ENCODE results near the gene NTRK2. TPM values are rescaled to one million over a fixed set of nuclear protein-coding genes. Genes with fewer than 3 reads are reported as not detected.

NTRK2 gene
- total RNA-seq, 1 experiment from 2014 or later, result 0.06 TPM

GRCh38 chr9:84754461-84754860 lies 84.9 kb downstream of the NTRK2 start:
- ChIA-PET POLR2A (ENCODE audit: low non-redundant PET) (no interaction called here), CTCF (no interaction called here)
- Histone ChIP-seq H3K4me1 (ENCODE audit: insufficient read depth, low read length, poor library complexity, severe bottlenecking) (no peaks in the 10 kb centered on the region), H3K27me3 (replicated peaks; ENCODE audit: insufficient read depth, low read depth, low read length, poor library complexity) (no peaks in the 10 kb centered on the region), H3K36me3 (ENCODE audit: insufficient read depth, low read length, poor library complexity, severe bottlenecking) (no peaks in the 10 kb centered on the region), H3K9me3 (ENCODE audit: low read depth, low read length, poor library complexity, severe bottlenecking) (no peaks in the 10 kb centered on the region), H3K27ac (ENCODE audit: low read depth, low read length, poor library complexity, severe bottlenecking) (no peak overlapping the region), H3K4me3 (ENCODE audit: low read depth, low read length, poor library complexity, severe bottlenecking) (no peak overlapping the region)
- DNase-seq (ENCODE audit: low spot score), result no peak
- no peak for TF ChIP-seq CTCF (conservative IDR thresholded peaks at IDR 0.05; ENCODE audit: low read depth, low read length)
- no peak for TF ChIP-seq EZH2 (IDR thresholded peaks at IDR 0.05; ENCODE audit: borderline replicate concordance, low read depth, low read length, poor library complexity, severe bottlenecking)
- no TSS peak for BruUV-seq (replicated peaks)
- intact Hi-C loops (cut with micrococcal nuclease; ENCODE audit: unreplicated experiment), result no loop called here

- intact Hi-C loops (cut with micrococcal nuclease; ENCODE audit: unreplicated experiment), result no loop called here
- CTCF ChIA-PET, result no interaction called here
Measured at GRCh38 chr9:84754881-84755280, 85.4 kb downstream of the NTRK2 start.

GRCh38 chr9:84755380-84755779 lies 85.9 kb downstream of the NTRK2 start:
- H3K36me3 ChIP-seq (ENCODE audit: insufficient read depth, low read length, poor library complexity, severe bottlenecking), result no peaks in the 10 kb centered on the region
- BruUV-seq (replicated peaks), result no TSS peak
- DNase-seq (ENCODE audit: low spot score), result no peak
- ChIA-PET CTCF (no interaction called here), POLR2A (ENCODE audit: low non-redundant PET) (no interaction called here)
- H3K9me3 ChIP-seq (ENCODE audit: low read depth, low read length, poor library complexity, severe bottlenecking), result no peaks in the 10 kb centered on the region
- no peak for TF ChIP-seq CTCF (conservative IDR thresholded peaks at IDR 0.05; ENCODE audit: low read depth, low read length)
- no peak for TF ChIP-seq EZH2 (IDR thresholded peaks at IDR 0.05; ENCODE audit: borderline replicate concordance, low read depth, low read length, poor library complexity, severe bottlenecking)
- intact Hi-C loops (cut with micrococcal nuclease; ENCODE audit: unreplicated experiment), result no loop called here
- H3K27me3 ChIP-seq (replicated peaks; ENCODE audit: insufficient read depth, low read depth, low read length, poor library complexity), result no peaks in the 10 kb centered on the region
- no peak overlapping the region for H3K27ac ChIP-seq (ENCODE audit: low read depth, low read length, poor library complexity, severe bottlenecking)
- no peaks in the 10 kb centered on the region for H3K4me1 ChIP-seq (ENCODE audit: insufficient read depth, low read length, poor library complexity, severe bottlenecking)
- H3K4me3 ChIP-seq (ENCODE audit: low read depth, low read length, poor library complexity, severe bottlenecking), result no peak overlapping the region

More at GRCh38 chr9:84754881-84755280, 85.4 kb downstream of the NTRK2 start:
- H3K9me3 ChIP-seq (ENCODE audit: low read depth, low read length, poor library complexity, severe bottlenecking), result no peaks in the 10 kb centered on the region
- H3K36me3 ChIP-seq (ENCODE audit: insufficient read depth, low read length, poor library complexity, severe bottlenecking), result no peaks in the 10 kb centered on the region
- H3K27me3 ChIP-seq (replicated peaks; ENCODE audit: insufficient read depth, low read depth, low read length, poor library complexity), result no peaks in the 10 kb centered on the region
- no peak overlapping the region for H3K27ac ChIP-seq (ENCODE audit: low read depth, low read length, poor library complexity, severe bottlenecking)
- POLR2A ChIA-PET (ENCODE audit: low non-redundant PET), result no interaction called here
- H3K4me3 ChIP-seq (ENCODE audit: low read depth, low read length, poor library complexity, severe bottlenecking), result no peak overlapping the region
- no peak for DNase-seq (ENCODE audit: low spot score)
- no TSS peak for BruUV-seq (replicated peaks)
- H3K4me1 ChIP-seq (ENCODE audit: insufficient read depth, low read length, poor library complexity, severe bottlenecking), result no peaks in the 10 kb centered on the region
- no peak for TF ChIP-seq EZH2 (IDR thresholded peaks at IDR 0.05; ENCODE audit: borderline replicate concordance, low read depth, low read length, poor library complexity, severe bottlenecking)
- TF ChIP-seq CTCF (conservative IDR thresholded peaks at IDR 0.05; ENCODE audit: low read depth, low read length), result no peak

Measured in A673 (cell line).